RWPE1 (cell line): Measurements from ENCODE around the gene PLET1.
A peak's percentile ranks its signal among the peaks of the same experiment; 100 is the strongest.

Experiments
- CTCF ChIA-PET: fragments of 350-600 bp; sonication (Branson Sonifier 250); formaldehyde crosslinking; extraction: SDS; loops from one replicate; lab custom pipeline; 2021; lab: Yijun Ruan, JAX
- POLR2A ChIA-PET: fragments of 400-600 bp; formaldehyde crosslinking; extraction: SDS; loops from one replicate; lab custom pipeline; 2020; ENCODE audit warnings: antibody characterized with exemption; ENCODE audit not compliant: low non-redundant PET; lab: Yijun Ruan, JAX
- DNase-seq: peaks from one replicate; pipeline ENCODE4 v3.0.0; 2012; ENCODE audit warnings: low spot score
- H3K27ac ChIP-seq: fragments of 450-650 bp; 2 replicates; pipeline ENCODE4 v1.5.1; 2017
- CTCF ChIP-seq: fragments of 450-650 bp; conservative IDR thresholded peaks from 2 replicates; pipeline ENCODE4 v1.5.1; 2017; ENCODE audit warnings: low read depth, mild to moderate bottlenecking

Gene PLET1

GRCh38 chr11:112294688-112295340, 34.2 kb upstream of the PLET1 start:
- ChIA-PET POLR2A (no interaction called here), CTCF (no interaction called here)
- no peak for TF ChIP-seq CTCF
- DNase-seq, result no peak
- no peak overlapping the region for H3K27ac ChIP-seq

GRCh38 chr11:112293614-112294013, 33.0 kb upstream of the PLET1 start:
- no peak for TF ChIP-seq CTCF
- peak overlapping the region; percentile 65; the same call in 1 of the 2 replicates for H3K27ac ChIP-seq
- DNase-seq, result no peak
- POLR2A ChIA-PET, result no interaction called here
- CTCF ChIA-PET, result interaction anchor here (0.7 kb wide), 1 partner anchor 996 kb away, joined by 3 read pairs; no protein-coding TSS in a partner anchor

GRCh38 chr11:112292785-112293407, 32.2 kb upstream of the PLET1 start:
- ChIA-PET CTCF (interaction anchor here (0.8 kb wide), 1 partner anchor 255 kb away, joined by 4 read pairs; no protein-coding TSS in a partner anchor), POLR2A (no interaction called here)
- H3K27ac ChIP-seq, result no peak overlapping the region
- DNase-seq, result peak; percentile 86
- TF ChIP-seq CTCF, result no peak

- POLR2A ChIA-PET, result no interaction called here
- no peak for TF ChIP-seq CTCF
- no peak for DNase-seq
- H3K27ac ChIP-seq, result no peak overlapping the region
- CTCF ChIA-PET, result interaction anchor here (0.5 to 0.8 kb wide), 3 partner anchors 13 to 256 kb away, joined by 3 to 4 read pairs (median 4); no protein-coding TSS in a partner anchor
Observed at GRCh38 chr11:112292188-112292587, 31.5 kb upstream of the PLET1 start.

- no peak overlapping the region for H3K27ac ChIP-seq
- ChIA-PET POLR2A (no interaction called here), CTCF (no interaction called here)
- no peak for DNase-seq
- TF ChIP-seq CTCF, result no peak
Observed at GRCh38 chr11:112291191-112291590, 30.5 kb upstream of the PLET1 start.

GRCh38 chr11:112290493-112290850, 29.8 kb upstream of the PLET1 start:
- ChIA-PET POLR2A (no interaction called here), CTCF (no interaction called here)
- peak overlapping the region; percentile 66 for H3K27ac ChIP-seq
- DNase-seq, result no peak
- TF ChIP-seq CTCF, result no peak
